BLaER1 (cell line): ENCODE data around the gene NEAT1.

Experiments
- H3K27ac ChIP-seq: shearing (Covaris generic); formaldehyde crosslinking; 2 replicates; pipeline ENCODE4 v1.8.1; 2022
- H3K27me3 ChIP-seq: shearing (Covaris generic); formaldehyde crosslinking; 2 replicates; pipeline ENCODE4 v1.8.1; 2022
- H3K36me3 ChIP-seq: shearing (Covaris generic); formaldehyde crosslinking; 2 replicates; pipeline ENCODE4 v1.8.1; 2022
- H3K4me1 ChIP-seq: shearing (Covaris generic); formaldehyde crosslinking; 2 replicates; pipeline ENCODE4 v1.8.1; 2022
- H3K4me2 ChIP-seq: shearing (Covaris generic); formaldehyde crosslinking; 2 replicates; pipeline ENCODE4 v1.8.1; 2022
- H3K4me3 ChIP-seq: shearing (Covaris generic); formaldehyde crosslinking; 2 replicates; pipeline ENCODE4 v1.8.1; 2022
- H3K9ac ChIP-seq: shearing (Covaris generic); formaldehyde crosslinking; 2 replicates; pipeline ENCODE4 v1.8.1; 2022
- H3K9me3 ChIP-seq: shearing (Covaris generic); formaldehyde crosslinking; 2 replicates; pipeline ENCODE4 v1.8.1; 2022
- H4K20me1 ChIP-seq: shearing (Covaris generic); formaldehyde crosslinking; 2 replicates; pipeline ENCODE4 v1.8.1; 2022
- Cebpa-rat ChIP-seq: shearing (Covaris generic); IDR thresholded peaks from 2 replicates; pipeline ENCODE4 v1.8.1; 2022

NEAT1 gene

DNA sequence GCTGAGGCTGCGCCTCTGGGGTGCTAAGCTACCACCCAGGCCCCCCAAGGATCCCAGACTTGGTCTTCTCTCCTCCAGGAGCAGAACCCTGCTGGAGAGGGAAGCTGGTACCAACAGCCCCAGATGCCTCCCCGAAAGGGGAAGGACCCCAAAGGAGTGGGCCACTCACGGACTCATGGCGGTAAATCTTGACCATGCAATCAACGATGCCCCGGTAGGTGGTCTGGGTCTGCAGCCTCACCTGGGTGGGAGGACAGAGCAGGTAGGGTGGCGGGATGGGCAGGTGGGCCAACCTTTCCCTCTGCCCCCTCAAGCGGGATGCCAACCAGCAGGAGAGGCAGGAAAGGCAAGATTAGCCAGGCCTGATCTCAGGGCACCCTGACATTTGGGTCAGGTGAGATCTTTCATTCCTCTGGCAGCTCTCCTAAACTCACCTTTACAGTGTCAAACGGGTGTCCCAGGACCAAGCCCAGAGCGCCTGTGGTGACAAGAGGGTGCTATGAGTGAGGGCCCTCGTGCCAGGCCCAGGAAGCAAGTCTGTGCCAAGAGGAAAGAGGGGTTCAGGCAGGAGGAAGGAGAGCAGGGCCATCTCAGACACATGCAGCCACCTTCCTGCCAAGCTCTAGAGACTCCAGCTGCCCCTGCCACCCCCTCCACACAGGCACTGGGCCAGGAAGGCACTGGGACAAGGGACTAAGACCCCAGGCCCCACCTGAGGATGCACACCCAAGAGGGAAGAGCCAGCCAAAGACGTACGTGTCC lies 42.7 kb upstream of the NEAT1 start:
- no peaks in the 10 kb centered on the region for H4K20me1 ChIP-seq
- no peaks in the 10 kb centered on the region for H3K9me3 ChIP-seq
- H3K9ac ChIP-seq = peak overlapping the region; percentile 91; the same call in 1 of the 2 replicates
- no peak overlapping the region for H3K4me3 ChIP-seq
- H3K4me2 ChIP-seq = peak overlapping the region; percentile 99
- no peaks in the 10 kb centered on the region for H3K27me3 ChIP-seq
- no peaks in the 10 kb centered on the region for H3K36me3 ChIP-seq
- peaks cover 82% of the 10 kb centered on the region for H3K4me1 ChIP-seq
- peak overlapping the region; percentile 94 for H3K27ac ChIP-seq
- TF ChIP-seq Cebpa-rat = no peak

DNA sequence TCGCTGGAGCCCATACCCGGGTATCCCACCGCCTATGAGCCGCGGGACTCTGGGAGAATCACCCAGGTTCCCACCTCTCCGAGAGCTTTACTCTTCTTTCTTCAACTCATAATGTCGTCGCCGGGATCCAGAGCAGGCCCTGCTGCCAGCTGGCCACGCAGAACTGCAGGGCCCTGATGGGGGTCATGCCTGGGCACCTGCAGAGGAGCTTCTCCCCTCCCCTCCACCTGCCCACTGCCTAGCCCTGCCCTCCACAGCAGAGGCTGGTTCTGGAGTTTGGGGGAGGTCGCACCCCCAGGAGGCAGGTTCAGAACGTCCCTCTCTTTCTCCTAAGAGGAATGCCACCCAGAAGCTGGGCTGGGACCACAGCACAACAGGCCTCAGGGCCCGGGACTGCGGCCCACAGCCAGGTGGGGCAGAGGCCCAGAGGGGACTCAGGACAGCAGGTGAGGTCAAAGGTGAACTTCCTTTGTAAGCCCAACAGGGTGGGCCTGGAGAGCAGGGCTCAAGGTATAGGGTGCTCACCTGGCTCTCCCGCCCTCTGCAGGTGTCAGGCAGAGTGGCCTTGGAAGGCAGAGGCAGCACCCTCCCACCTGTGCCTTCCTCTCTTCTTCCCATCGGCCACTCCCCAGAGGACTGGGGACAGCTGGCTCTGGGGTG lies 42.0 kb upstream of the NEAT1 start:
- peak overlapping the region; percentile 91 for H3K9ac ChIP-seq
- peak overlapping the region; percentile 94 for H3K27ac ChIP-seq

DNA sequence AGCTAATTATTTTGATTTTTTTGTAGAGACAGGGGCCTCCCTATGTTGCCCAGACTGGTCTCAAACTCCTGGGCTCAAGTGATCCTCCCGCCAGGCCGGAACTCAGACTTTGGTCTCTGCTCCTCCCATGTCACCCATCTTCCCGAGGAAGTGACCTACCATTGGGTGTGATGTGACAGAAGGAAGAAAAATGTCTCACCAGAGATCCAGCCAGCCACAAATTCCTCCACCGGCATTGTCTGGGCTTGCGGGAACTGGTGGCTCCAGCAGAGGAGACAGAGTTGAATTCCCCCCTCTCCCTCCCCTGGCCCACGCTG lies 40.9 kb upstream of the NEAT1 start:
- Histone ChIP-seq H3K4me1 (peaks cover 90% of the 10 kb centered on the region), H3K27ac (peak overlapping the region; percentile 94), H3K9ac (peak overlapping the region; percentile 91), H3K4me3 (peak overlapping the region; percentile 70), H3K36me3 (no peaks in the 10 kb centered on the region), H3K9me3 (no peaks in the 10 kb centered on the region), H4K20me1 (no peaks in the 10 kb centered on the region), H3K27me3 (no peaks in the 10 kb centered on the region), H3K4me2 (peak overlapping the region; percentile 99)
- TF ChIP-seq Cebpa-rat = no peak

More for the DNA sequence above, 42.0 kb upstream of the NEAT1 start:
- no peaks in the 10 kb centered on the region for H3K9me3 ChIP-seq
- H3K27me3 ChIP-seq = no peaks in the 10 kb centered on the region
- H4K20me1 ChIP-seq = no peaks in the 10 kb centered on the region
- no peak for TF ChIP-seq Cebpa-rat
- H3K4me2 ChIP-seq = peak overlapping the region; percentile 99
- no peak overlapping the region for H3K4me3 ChIP-seq
- peaks cover 83% of the 10 kb centered on the region for H3K4me1 ChIP-seq
- no peaks in the 10 kb centered on the region for H3K36me3 ChIP-seq

DNA sequence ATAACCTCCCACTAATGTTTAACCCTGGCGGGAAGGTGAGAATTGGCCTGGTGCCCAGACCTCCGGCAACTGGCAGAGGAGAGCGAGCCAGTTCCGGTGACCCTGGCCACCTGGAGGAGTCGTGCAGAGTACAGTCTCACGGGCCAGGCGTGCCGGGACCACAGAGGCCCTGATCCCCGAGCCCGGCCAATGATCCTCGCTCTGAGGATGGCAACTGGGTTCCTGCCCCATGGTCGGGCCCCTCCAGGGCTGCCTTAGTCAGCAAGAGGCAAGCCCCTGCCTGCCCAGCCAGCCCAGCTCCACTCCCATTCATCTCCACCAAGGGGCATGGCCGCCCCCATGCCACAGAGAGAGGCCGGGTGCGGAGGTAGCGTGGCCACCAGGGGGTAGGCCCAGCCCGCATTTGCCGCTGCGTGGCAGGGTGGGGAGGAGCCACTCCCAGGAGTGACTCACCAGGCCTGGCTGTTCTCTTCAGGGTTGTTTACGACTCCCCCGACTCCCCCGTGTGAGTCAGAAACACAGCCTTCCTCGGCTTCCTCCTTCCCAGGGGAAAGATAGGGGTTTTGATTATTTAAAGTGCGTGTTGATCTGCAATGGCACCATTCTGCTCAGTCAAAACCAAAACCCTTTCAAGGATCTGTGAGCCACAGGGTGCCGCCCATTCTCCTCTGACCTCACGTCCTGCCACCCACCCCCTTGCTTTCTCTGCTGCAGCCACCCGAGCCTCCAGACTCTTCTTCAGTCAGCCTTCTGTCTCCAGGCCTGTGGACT lies 40.4 kb upstream of the NEAT1 start, which contains the start of gene SLC25A45:
Gene SLC25A45 (minus strand): TSS at position 614 of the 771 bp plus-strand sequence. CDS start 695 bp downstream, outside the sequence.
- peak within 1 kb of the TSS; percentile 94 for H3K27ac ChIP-seq
- H3K9me3 ChIP-seq = no peaks in the 10 kb centered on the region
- H3K36me3 ChIP-seq = no peaks in the 10 kb centered on the region
- H3K27me3 ChIP-seq = no peaks in the 10 kb centered on the region
- H3K4me2 ChIP-seq = peak within 1 kb of the TSS; percentile 99
- peak within 1 kb of the TSS; percentile 91 for H3K9ac ChIP-seq
- peaks cover 90% of the 10 kb centered on the region for H3K4me1 ChIP-seq
- TF ChIP-seq Cebpa-rat = no peak
- H3K4me3 ChIP-seq = peak within 1 kb of the TSS; percentile 70
- H4K20me1 ChIP-seq = no peaks in the 10 kb centered on the region

DNA sequence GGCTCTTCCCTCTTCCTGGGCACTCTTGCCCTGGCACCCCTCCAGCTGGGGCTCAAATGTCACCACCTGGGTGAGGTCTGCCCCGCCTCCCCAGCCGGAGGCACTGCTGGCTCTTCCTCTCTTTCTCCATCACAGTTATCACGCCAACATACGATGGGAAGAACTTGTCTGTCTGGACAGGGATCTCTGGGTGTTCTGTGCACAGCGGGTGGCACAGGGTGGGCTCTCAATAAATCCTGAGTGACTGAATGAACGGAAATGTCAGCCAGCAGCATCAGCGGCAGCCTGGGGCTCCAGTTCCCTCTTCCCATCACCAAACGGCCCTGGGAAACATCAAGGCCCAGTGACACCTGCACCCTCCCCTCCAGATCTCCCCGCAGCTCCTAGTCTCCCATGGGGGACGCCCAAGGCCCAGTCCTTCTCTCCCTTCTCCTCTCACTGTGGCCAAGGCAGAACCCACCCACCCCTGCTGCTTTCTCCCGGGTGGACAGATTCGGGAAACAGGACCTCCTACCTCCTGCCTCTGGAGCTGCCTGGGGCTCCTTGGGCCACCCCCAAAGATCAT lies 39.7 kb upstream of the NEAT1 start:
- no peaks in the 10 kb centered on the region for H4K20me1 ChIP-seq
- peak overlapping the region; percentile 91 for H3K9ac ChIP-seq
- H3K4me2 ChIP-seq = peak overlapping the region; percentile 99
- H3K36me3 ChIP-seq = 0 out of 2 replicates have a peak, but pooled peaks cover 2% of the 10 kb centered on the region
- H3K9me3 ChIP-seq = no peaks in the 10 kb centered on the region
- H3K27me3 ChIP-seq = no peaks in the 10 kb centered on the region
- peaks cover 90% of the 10 kb centered on the region for H3K4me1 ChIP-seq
- peak overlapping the region; percentile 94 for H3K27ac ChIP-seq
- TF ChIP-seq Cebpa-rat = no peak
- peak overlapping the region; percentile 70 for H3K4me3 ChIP-seq

DNA sequence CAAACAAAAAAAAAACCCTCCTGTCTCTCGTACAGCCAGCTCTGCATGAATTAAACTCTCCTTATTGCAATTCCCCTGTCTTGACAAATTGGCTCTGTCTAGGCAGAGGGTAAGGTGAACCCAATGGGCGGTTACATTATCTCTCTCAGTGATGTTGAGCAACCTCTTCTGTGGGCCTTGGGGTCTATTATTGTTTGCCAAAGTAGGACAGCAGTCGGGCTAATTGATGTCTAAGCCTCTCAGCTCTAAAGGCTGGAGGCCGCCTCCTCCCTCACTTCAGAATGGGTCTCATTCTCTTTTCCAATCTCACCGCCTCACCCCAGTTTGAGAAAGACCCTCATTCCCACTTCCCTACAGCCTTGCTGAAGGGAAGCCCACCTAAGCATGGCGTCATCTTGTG lies 38.8 kb upstream of the NEAT1 start:
- Histone ChIP-seq H3K27me3 (no peaks in the 10 kb centered on the region), H3K4me2 (peak overlapping the region; percentile 99), H3K9ac (peak overlapping the region; percentile 43), H3K4me1 (peaks cover 90% of the 10 kb centered on the region), H3K36me3 (peaks cover 10% of the 10 kb centered on the region; the same call in 1 of the 2 replicates), H4K20me1 (no peaks in the 10 kb centered on the region), H3K4me3 (no peak overlapping the region), H3K27ac (peak overlapping the region; percentile 94), H3K9me3 (no peaks in the 10 kb centered on the region)
- TF ChIP-seq Cebpa-rat = no peak

DNA sequence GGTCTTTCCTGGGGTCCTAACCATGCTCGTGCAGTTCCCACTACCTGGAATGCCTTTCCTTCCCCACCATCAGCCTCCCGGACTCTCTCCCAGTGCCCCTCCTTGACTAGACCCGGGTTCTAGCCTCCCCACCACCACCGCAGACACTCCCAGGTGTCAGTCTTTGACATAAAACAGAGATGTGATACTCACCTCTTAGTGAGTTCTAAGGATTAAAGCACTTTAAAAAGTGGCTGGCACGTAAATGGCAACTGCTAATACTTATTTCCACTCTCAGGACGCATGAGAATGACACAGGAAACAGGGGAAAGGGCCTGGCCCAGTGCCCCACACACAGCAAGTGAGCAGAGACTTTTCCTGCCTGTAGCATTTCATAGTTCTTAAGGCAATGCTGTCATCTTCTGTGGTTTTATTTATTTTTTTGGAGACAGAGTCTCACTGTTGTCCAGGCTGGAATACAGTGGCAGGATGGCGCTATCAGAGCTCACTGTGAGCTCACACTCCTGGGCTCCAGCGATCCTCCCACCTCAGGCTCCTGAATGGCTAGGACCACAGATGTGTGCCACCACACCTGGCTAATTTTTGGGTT lies 38.2 kb upstream of the NEAT1 start:
- H3K27ac ChIP-seq = peak overlapping the region; percentile 94
- peaks cover 90% of the 10 kb centered on the region for H3K4me1 ChIP-seq
- no peaks in the 10 kb centered on the region for H3K9me3 ChIP-seq
- H3K4me3 ChIP-seq = no peak overlapping the region
- peaks cover 6% of the 10 kb centered on the region; the same call in 1 of the 2 replicates for H4K20me1 ChIP-seq
- peaks cover 17% of the 10 kb centered on the region for H3K36me3 ChIP-seq
- peak overlapping the region; percentile 43 for H3K9ac ChIP-seq
- H3K4me2 ChIP-seq = peak overlapping the region; percentile 99
- TF ChIP-seq Cebpa-rat = no peak
- H3K27me3 ChIP-seq = no peaks in the 10 kb centered on the region

DNA sequence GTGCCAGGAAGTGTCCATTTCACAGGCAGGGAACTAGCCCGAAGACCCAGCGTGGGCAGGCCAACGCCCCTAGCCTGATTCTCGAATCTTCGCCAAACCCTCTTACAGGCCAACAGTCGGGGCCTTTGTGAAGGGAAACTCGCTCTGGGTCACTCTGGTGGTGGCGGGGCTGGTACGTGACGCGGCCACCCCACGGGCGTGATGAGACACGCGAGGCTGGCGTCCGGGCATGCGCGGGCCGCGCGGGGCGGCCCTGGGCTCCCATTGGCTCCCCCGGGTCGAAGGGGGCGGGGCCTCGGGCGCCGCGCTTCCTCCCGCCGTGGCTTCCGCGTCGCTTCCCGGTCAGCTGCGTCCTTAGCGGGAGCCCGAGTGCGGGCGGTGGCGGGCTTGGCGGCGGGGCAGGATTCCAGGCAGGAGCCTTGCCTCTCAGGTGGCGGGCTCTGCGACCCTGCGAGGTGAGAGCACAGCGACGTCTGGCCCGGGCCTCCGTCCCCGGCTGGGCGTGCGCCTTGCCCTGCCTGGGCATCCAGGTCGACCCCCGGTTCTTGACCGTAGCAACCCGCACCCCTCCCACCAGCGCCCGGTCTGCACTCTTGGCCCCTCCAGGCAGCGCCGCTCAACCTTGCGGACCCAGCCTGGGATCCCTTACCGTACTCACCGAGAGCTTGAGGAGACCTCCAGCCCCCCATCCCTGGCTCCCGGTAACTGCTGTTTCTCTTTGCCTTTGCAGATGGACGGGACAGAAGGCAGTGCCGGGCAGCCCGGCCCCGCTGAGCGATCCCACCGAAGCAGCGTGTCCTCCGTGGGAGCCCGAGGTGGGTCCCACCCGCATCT lies 36.1 kb upstream of the NEAT1 start, which contains the start of gene FRMD8:
Gene FRMD8 (plus strand): TSS at position 331 of the 834 bp plus-strand sequence. CDS start 400 bp downstream, at position 731.
- Histone ChIP-seq H3K4me2 (peak within 1 kb of the TSS; percentile 99), H3K36me3 (peaks cover 31% of the 10 kb centered on the region), H3K9ac (peak within 1 kb of the TSS; percentile 90), H3K27ac (peak within 1 kb of the TSS; percentile 94), H3K27me3 (no peaks in the 10 kb centered on the region), H3K4me1 (peaks cover 90% of the 10 kb centered on the region), H3K4me3 (peak within 1 kb of the TSS; percentile 90), H3K9me3 (no peaks in the 10 kb centered on the region), H4K20me1 (peaks cover 22% of the 10 kb centered on the region; the same call in 1 of the 2 replicates)
- no peak for TF ChIP-seq Cebpa-rat
